ENCODE measurements around the gene INTS6. TPM values are rescaled to one million over a fixed set of nuclear protein-coding genes. Genes with fewer than 3 reads are reported as not detected.

Gene INTS6
- total RNA-seq, 1 donor from 2014 or later: 44.5 TPM

- no peak for FAIRE-seq
- no peaks in the 10 kb centered on the region for H3K36me3 ChIP-seq (ENCODE audit: control insufficient read depth, insufficient read depth, low read length)
Observed at GRCh38 chr13:51467730-51468129, 14.9 kb upstream of the INTS6 start.

GRCh38 chr13:51465124-51465523, 12.3 kb upstream of the INTS6 start:
- DNase-seq (ENCODE audit: low read depth) (no peak), FAIRE-seq (no peak)
- Histone ChIP-seq H3K36me3 (ENCODE audit: control insufficient read depth, insufficient read depth, low read length) (no peaks in the 10 kb centered on the region), H3K27me3 (ENCODE audit: control insufficient read depth, insufficient read depth, low read length) (no peaks in the 10 kb centered on the region), H3K4me3 (ENCODE audit: low read depth, low read length) (no peak overlapping the region)
- no peak for TF ChIP-seq CTCF (IDR thresholded peaks at IDR 0.05; ENCODE audit: insufficient read depth, low read length, severe bottlenecking)

More at GRCh38 chr13:51467730-51468129, 14.9 kb upstream of the INTS6 start:
- H3K27me3 ChIP-seq (ENCODE audit: control insufficient read depth, insufficient read depth, low read length): no peaks in the 10 kb centered on the region
- no peak for DNase-seq (ENCODE audit: low read depth)
- H3K4me3 ChIP-seq (ENCODE audit: low read depth, low read length): no peak overlapping the region
- TF ChIP-seq CTCF (IDR thresholded peaks at IDR 0.05; ENCODE audit: insufficient read depth, low read length, severe bottlenecking): no peak

- FAIRE-seq: no peak
- H3K27me3 ChIP-seq (ENCODE audit: control insufficient read depth, insufficient read depth, low read length): no peaks in the 10 kb centered on the region
- no peak for TF ChIP-seq CTCF (IDR thresholded peaks at IDR 0.05; ENCODE audit: insufficient read depth, low read length, severe bottlenecking)
- H3K36me3 ChIP-seq (ENCODE audit: control insufficient read depth, insufficient read depth, low read length): peaks cover 10% of the 10 kb centered on the region
- H3K4me3 ChIP-seq (ENCODE audit: low read depth, low read length): no peak overlapping the region
- no peak for DNase-seq (ENCODE audit: low read depth)
Observed at GRCh38 chr13:51457086-51457815, 4.4 kb upstream of the INTS6 start.

- TF ChIP-seq CTCF (IDR thresholded peaks at IDR 0.05; ENCODE audit: insufficient read depth, low read length, severe bottlenecking): no peak
- FAIRE-seq: no peak
- Histone ChIP-seq H3K36me3 (ENCODE audit: control insufficient read depth, insufficient read depth, low read length) (peaks cover 10% of the 10 kb centered on the region), H3K4me3 (ENCODE audit: low read depth, low read length) (no peak overlapping the region), H3K27me3 (ENCODE audit: control insufficient read depth, insufficient read depth, low read length) (no peaks in the 10 kb centered on the region)
- DNase-seq (ENCODE audit: low read depth): no peak
Observed at GRCh38 chr13:51456510-51456909, 3.7 kb upstream of the INTS6 start.

GRCh38 chr13:51455532-51455931, 2.7 kb upstream of the INTS6 start:
- FAIRE-seq: no peak
- Histone ChIP-seq H3K4me3 (ENCODE audit: low read depth, low read length) (no peak overlapping the region), H3K36me3 (ENCODE audit: control insufficient read depth, insufficient read depth, low read length) (peaks cover 11% of the 10 kb centered on the region), H3K27me3 (ENCODE audit: control insufficient read depth, insufficient read depth, low read length) (no peaks in the 10 kb centered on the region)
- no peak for TF ChIP-seq CTCF (IDR thresholded peaks at IDR 0.05; ENCODE audit: insufficient read depth, low read length, severe bottlenecking)
- no peak for DNase-seq (ENCODE audit: low read depth)

Data from bronchial epithelial cell (primary cell).